HG02759 (cell line): ENCODE measurements around the gene MAPKAPK2.
A peak's percentile ranks its signal among the peaks of the same experiment; 100 is the strongest.

Experiments used
- ATAC-seq: cut with Tn5 transposase; IDR thresholded peaks from one replicate; pipeline ENCODE4 v1.9.1; 2021; ENCODE audit warnings: mild to moderate bottlenecking, moderate library complexity; ENCODE audit not compliant: unreplicated experiment

Gene MAPKAPK2

DNA sequence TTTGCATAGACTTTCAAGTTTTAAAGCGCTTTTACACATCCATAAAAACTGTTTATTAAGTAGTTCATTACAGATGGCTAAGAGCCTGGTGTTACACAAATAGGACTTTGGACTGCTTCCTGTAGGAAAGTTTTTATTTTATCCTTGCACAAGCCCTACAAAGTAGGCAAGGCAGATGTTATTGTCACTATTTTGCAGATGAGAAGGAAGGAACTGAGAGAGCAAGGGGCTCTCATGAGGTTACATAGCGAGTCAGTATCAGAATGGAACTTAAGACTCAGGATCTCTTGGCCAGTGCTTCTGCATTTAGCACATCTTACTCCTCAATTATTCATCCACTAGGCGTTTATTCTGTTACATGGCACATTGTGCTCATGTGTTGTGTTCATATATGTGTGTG, 2.6 kb upstream of the MAPKAPK2 start:
- ATAC-seq: no peak

DNA sequence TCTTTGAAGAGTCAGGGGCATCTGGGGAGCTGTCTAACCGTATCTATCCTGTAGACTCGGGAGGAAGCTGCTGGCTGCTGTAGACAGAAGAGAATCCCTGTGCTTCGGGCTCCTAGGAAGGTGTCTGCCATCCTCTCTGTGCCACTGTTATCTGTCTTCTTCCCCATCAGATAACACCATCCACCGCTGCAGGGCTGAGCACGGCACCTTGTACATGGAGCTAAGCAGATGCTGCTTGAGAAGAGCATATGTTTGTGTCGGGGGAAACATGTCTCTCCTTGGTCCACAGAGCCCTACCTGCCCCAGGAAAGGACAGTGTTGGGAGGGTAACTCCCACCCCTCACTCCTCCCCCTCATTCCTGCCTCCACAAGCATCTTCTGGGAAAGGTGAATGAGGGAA, 1.4 kb upstream of the MAPKAPK2 start:
- ATAC-seq: no peak

DNA sequence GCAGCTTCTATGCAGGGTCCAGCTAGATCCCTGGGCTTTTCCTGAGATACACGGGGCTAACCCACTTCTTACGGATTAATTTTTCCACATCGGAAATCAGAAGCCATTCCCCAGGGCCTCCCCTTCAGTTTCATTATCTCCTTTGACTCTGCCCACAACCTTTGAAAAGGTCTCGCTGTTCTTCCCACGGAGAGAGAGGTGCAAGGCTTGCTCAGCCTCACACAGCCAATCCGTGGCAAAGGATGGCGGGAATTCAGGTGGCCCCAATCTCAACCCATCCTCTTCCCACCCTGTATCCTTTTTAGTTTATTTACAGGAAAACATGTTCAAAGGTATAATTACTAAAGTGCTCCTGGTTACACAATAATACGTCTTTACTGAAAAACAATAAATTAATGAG, 702 bp upstream of the MAPKAPK2 start:
- no peak for ATAC-seq

DNA sequence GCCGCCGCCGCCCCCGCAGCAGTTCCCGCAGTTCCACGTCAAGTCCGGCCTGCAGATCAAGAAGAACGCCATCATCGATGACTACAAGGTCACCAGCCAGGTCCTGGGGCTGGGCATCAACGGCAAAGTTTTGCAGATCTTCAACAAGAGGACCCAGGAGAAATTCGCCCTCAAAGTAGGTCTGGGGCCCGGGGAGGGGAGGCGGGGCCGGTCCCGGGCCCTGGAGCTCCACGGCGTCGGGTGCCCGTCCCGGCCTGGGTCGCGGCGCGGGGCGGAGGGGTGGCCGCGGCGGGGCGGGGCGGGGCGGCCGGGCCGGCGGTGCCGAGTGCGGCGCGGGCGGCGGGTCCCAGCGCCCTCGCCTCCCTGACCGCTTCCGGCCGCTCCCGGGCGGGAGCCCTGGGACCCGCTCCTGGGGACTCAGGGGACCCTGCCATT, 646 bp downstream of the MAPKAPK2 start:
- peak; percentile 39 for ATAC-seq

DNA sequence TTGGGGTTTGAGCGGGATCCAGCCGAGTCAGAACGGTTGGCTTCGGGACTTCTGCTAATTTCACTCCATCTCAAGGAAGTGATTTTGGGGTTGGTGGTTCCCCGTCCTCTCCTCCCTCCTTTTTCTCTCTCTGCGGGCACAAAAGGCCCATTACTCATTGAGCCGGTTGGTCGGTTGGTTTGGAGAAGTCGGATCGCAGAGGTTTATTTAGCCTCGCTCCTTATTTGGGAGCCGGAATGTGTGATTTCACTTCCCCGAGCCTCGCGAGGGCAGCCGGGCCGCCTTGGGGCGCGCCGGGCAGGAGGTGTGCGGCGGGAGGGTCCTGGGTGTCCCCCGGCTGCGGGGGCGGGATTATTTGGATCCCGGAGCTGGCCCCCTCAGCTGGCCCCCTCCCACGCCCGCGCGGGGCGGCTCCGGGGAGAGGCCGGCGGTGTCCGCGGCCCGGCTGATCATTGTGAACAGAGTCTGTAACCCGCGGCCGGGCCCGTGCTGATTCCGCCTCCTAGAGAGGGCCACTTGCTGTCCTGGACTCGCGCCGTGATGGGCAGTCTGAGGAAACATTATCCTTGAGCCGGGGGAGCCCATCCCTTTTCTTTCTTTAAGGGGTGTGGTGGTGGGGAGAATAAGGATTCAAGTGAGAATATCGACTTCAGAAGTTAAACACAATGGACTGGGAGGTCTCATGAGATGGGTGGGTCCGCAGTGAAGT, 1.2 kb downstream of the MAPKAPK2 start:
- ATAC-seq: peak; percentile 33

DNA sequence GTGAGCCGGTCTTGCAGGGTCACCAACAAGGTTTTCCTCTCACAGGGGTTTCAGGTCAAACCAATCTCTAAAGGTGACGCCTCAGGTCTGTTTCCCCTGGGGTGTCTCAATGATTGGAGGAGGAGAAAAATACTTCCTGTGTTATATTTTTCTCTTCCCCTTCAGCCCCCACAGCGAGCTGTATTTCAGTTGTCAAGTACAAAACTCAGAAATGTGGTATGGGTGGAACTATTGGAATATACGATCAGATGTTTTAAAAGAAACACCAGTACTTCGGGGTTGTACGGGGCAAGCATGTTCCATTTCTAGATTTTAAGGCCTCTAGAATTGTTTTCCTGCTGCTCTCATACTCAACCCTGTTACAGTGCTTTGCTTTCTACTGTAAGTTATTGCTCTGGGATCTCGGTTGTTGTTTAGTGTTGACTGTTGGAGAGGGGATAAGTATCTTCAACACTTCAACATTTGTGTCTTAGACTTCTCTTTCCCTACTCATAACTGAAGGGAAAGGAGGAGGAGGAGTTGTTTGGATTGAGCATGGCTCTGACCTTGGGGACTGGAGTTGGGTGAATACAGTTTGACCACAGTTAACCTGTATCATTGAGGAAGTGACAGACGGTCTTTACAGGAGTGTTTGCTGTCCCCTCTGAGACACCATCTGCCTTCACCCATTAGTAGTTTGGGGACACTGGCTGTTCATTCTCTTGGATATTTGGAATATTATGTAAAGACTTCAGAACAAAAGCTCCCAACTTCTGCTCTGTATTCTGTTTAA, 2.0 kb downstream of the MAPKAPK2 start:
- ATAC-seq: peak; percentile 24

DNA sequence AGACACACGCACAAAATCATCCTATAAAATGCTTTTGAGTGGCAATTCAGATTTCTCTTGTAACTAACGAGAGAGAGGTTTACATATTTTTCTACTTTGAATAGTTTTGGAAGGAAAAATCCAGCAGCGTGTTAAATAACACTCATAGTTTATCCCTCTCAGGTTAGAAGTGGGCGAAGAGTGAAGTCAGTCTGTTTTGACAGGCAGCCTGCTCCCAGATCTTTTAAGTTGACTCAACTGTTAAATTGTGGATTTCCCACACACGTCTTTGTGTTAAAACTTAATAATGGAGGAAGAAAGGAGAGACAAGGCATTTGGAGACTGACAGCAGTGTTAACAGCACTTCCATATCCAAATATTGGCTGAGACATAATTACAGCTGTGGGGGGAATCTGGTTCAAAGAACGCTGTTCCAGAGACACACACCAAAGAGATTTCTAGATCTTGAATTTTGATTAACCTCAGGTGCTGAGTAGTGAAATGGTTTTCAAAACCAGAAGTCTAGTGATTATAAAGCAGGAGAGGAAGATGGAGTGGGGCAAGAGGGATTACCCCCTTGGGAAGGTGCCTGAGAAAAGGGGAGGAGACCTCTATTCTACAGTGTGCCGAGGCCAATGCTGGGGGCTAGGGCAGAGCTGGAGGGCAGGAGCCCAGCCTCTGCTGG, 2.7 kb downstream of the MAPKAPK2 start:
- ATAC-seq: no peak

DNA sequence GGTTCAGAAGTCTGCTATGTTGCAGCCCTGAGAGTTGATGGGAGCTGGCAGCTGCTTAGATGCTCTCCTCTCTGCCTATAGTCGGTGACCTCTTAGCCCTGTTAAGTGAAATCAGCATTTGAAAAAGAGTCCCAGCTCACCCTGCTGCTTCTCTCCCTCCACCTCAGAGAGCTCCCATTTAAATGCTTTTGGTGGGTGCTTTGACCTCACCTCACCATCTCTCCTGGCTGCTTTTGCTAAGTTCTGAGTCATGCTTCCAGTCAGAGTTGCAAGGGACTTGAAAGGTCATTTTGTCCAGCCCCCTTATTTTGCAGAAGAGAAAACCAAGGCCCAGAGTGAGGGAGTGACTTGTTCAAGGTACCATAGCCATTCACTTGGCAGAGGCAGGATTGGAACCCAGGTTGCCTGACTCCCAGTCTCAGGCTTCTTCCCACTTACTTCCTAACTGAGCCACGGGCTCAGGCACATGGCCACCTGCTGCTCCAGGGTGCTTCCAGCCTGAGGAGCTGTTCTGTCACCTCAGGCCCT, 3.3 kb downstream of the MAPKAPK2 start:
- ATAC-seq: no peak

DNA sequence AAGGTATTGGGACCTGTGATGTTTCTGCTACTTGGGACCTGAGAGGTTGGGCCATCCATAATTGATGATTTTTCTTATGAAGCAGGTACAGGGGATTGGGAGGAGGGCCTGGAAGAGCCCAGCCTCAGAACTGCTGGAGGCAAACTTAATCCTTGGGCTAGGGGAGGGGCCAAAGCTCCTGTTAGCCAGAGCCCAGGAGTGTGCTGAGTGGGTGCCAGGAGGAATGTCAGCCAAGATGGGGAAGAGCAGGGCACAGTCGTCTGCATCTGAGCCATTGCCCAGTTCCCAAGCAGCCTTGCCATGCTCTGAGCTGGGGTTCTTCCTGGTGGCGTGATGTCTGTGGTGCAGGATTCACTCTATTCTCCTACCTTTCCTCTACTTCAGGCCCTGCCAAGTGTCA, 5.8 kb downstream of the MAPKAPK2 start:
- ATAC-seq: no peak

DNA sequence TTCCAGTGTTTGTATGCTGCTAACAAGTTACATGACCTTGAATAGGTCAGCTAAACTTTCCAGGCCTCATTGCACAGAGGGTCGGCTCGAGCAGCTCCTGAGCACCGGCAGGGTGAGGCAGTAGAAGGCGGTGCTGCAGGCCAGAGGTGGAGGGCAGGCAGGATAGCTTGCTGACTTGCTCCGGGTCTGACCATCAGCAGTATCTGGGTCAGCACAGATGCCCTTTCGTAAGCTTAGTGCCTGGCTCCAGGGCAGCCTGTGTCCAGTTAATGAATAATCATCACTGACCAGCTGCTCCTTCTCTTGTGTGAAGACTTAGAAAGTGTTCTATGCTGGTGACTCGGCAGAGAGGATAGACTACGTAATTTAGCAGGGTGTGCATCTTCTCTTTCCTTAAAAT, 6.9 kb downstream of the MAPKAPK2 start:
- ATAC-seq: no peak

DNA sequence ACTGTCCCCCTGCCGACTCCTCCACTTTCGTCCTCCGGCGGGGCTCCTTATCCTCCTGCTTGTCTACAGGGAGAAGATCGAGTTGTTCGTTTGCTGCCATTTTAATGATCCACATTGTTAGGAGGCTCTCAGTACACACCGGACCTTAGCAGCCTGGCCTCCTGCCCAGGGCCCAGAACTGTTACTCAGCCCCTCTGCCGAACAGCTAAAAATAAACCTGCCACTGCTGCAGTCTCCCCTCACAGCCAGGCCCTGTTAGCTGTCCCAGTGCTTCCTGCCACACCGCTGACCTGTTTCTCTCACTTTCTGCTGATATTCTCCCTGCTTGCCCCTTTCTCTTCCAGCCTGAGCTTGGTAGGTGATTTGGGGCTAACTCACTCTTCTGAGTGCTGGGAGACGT, 8.3 kb downstream of the MAPKAPK2 start:
- no peak for ATAC-seq

DNA sequence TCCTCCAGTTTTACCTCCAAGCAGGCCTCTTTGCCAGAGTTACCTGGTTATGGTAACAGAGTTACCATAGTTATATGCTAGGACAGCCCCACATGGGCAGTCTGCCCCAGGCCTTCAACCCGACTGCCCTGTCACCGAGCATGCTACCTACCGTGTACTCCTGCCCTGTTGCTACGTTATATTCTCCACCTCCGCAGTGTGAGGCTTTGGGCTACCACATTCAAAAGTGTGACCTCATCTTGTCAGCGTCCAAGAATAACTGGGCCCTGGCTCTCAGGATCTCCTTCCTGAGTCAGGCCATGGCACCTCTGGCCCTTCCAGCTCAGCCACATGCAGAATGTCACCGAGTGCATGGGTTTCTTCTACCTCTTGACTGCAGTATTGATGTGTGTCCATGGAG, 8.9 kb downstream of the MAPKAPK2 start:
- no peak for ATAC-seq

DNA sequence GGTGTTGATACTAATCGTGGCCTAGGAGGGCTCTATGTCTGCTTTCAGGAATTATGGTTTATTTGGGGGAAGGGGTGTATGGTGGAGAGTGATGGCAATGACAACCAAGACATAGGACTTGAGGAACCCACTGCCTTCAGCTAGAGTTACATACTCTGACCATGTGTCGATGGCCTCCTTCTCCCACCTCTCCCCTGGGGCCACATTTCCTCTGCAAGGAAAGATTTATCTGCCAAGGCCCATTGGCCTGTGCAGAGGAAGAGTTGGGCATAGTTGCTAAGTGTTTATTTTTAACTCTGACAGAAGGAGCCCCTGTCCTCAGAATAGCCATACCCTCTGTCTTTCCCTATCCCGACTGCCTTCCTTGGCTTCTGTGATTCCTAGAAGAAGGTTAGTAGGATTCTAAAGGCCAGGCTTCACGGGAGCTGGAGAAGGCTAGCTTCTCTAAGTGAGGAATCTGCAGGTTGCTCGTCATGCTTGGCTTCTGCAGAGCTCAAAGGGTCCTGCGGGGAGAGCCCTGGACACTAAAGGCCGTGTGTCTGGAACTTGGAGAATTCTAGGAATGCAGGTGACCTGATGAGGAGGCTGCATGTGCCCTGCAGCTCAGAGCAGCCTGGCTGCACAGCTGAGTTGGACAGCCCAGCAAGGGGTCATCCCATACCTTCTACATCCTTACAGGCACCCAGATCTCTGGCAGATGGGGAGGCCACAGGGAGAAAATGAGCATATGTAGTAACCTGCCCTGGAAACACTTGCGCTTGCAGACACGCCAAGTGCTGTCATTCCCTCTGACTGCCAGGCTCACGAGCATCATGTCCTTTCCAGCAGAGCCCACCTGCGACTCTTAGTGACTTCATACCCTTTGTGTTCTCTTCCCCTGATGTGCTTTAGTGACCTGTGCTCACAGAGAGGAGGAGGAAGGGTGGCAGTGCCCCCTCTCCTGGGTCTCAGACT, 9.7 kb downstream of the MAPKAPK2 start:
- ATAC-seq: no peak

DNA sequence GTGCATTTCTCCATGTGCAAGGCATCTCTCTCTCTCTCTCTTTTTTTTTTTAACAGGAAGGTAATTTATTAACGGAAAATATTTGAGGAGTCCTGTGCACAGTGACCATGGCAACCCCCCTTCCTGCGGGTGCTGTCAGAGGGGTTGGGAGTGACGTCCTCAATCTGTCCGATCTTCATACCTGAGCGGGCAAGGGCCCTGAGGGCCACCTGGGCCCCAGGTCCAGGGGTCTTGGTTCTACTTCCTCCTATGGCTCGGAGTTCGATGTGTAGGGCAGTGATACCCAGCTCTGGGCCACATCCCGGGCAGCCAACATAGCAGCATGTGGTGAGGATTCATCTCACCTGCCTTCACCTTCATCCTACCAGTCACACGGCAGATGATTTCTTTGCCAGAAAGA, 11.0 kb downstream of the MAPKAPK2 start:
- no peak for ATAC-seq

DNA sequence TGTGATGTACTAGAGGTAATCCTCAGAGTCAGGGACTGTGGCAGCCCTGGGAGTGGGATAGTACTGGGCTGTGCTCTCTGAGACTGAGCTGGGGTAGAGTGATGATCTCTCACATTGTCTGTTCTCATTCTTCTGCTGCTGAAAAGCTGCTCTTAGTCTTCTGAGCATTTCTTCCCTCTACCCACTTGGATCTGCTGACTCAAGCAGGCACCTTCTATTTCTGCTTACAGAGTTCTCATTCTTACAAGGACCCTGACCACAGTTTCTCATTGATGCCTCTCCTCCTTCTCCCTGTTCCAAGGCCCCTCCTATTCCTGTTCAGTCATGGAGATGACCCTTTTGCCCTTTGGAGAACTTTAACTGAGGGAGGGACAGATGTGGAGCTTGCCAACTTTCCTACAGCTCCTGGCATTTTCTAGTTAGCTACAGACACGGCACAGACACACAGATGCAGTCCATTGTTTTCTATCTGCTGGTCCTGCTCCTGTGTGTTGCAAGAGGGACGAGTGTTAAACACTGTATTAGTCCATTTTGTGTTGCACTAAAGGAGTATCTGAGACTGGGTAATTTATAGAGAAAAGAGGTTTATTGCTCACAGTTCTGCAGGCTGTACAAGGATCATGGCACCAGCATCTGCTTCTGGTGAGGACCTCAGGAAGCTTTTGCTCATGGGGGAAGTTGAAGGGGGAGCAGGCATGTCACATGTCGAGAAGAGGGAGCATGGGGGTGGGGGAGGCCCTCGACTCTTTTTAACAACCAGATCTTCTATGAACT, 12.3 kb downstream of the MAPKAPK2 start:
- no peak for ATAC-seq

DNA sequence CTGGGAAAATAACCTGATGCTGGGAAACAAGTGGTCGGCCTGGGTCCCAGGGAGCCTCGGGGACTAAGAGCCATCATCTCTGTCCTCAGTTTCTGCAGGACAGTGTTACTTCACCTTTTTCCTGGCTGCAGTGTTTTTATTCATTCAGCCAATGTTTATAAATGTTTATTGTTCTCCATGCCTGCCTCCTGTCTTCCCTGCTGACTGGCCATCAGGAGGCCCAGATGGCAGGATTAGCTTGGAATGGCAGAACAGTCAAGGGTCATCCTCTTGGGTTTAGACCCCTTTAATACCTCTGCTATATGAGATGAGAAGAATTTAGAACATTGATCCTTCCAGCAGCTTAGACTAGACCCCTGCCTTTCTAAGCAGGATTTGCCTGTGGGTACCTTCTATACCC, 13.3 kb downstream of the MAPKAPK2 start:
- no peak for ATAC-seq

DNA sequence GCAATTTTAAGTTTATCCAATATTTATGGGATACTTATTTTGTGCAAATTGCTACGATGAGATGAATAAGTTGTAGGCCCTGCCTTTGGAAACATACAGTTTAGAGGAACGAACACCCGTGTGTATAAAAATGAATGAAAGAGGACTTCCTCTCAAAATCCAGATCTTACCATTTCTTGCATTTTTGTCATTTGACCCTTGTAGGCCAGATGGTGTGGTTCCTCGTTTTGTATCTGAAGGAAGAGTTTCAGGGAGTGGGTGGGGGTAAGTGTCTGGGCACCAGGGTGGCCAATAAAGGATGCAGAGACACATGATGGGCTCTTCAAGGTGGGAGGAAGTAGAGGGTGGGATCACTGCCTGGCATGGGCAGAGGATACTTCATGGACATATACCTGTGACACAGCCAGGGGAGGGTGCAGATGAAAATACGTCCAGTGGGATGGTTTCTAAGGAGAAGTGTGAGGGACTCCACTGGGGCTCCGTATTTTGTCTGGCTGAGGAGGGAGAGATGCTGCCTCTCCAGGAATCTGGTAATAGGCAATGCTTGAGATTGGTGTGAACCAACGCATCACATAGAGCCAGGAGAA, 14.4 kb downstream of the MAPKAPK2 start:
- no peak for ATAC-seq

DNA sequence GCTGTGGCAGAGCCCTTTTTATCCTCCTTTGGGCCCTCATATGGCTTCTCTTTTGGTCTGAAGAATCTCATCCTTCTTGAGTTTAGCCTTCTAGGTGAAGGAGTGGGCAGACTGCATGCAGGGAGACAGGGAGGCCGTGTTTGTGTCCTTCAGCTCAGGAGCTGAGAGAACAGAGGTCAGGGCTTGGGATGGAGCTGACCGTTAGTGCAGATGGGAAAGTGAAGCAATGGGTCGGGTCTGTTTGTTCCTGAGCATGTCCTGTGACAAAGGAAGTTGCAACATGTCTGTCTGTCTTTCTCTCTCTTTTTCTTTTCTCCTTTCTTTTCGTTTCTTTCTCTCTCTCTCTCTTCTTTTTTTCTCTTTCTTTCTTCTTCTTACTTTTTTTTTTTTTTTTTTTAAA, 14.9 kb downstream of the MAPKAPK2 start:
- ATAC-seq: no peak

DNA sequence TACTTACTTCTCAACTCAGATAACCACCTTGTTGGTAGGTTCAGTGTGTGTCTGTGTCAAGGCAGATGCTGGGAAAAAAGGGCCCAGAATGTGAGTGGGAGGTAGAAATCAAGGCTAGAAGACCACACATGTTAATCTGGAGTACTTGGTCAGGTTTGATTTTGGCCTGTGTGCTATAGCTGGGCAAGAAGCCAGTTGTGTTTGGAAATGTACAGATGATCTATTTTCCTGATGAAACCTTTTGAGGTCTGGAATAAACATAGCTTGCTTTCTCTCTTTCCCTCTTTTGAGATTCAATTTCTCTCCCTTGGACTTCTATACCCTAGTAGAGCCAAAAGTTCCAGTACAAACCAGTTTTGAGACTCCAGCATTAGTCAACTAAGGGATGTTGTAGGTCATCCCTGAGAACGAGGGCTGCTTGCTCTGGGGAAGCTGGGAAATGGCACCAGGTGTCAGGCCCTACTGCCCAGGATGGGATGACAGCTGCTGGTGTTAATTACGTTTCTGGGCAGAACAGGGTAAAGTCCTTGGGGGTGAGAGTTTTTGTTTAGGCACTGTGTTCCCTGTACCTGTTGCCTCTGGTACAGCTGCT, 15.8 kb downstream of the MAPKAPK2 start:
- ATAC-seq: no peak
